A673 (cell line): ENCODE data around the gene AOPEP. TPM values are rescaled to one million over a fixed set of nuclear protein-coding genes. Genes with fewer than 3 reads are reported as not detected.

Experiments
- BruUV-seq: library from RNA; stranded (reverse); fragments of 400-500 nt; replicated peaks from 2 replicates; lab custom pipeline; 2021; lab: Mats Ljungman, UMichigan
- CTCF ChIA-PET: fragments of 300-600 bp; sonication (Branson Sonifier 250); formaldehyde crosslinking; loops from one replicate; lab custom pipeline; 2022; ENCODE audit warnings: antibody characterized with exemption; lab: Charles Lee
- POLR2A ChIA-PET: fragments of 300-600 bp; sonication (Branson Sonifier 250); formaldehyde crosslinking; loops from one replicate; lab custom pipeline; 2022; ENCODE audit warnings: antibody characterized with exemption; ENCODE audit not compliant: low non-redundant PET; lab: Charles Lee
- DNase-seq: peaks from one replicate; pipeline ENCODE4 v3.0.0-alpha.2; 2015; ENCODE audit warnings: low spot score
- H3K27ac ChIP-seq: fragments of 200-600 bp; sonication (generic); 2 replicates; pipeline ENCODE4 v1.5.1; 2016; ENCODE audit warnings: mixed run types, low read depth, mild to moderate bottlenecking, mixed read lengths, antibody characterized with exemption, low read length; ENCODE audit not compliant: poor library complexity, severe bottlenecking
- H3K27me3 ChIP-seq: fragments of 200-600 bp; sonication (generic); replicated peaks from 2 replicates; pipeline ENCODE4 v1.6.1; 2017; ENCODE audit warnings: mixed run types, low read depth, mild to moderate bottlenecking, mixed read lengths, antibody characterized with exemption, low read length; ENCODE audit not compliant: insufficient read depth, poor library complexity
- H3K36me3 ChIP-seq: fragments of 200-600 bp; sonication (generic); 2 replicates; pipeline ENCODE4 v1.6.1; 2016; ENCODE audit warnings: mixed run types, mild to moderate bottlenecking, mixed read lengths, antibody characterized with exemption, low read length; ENCODE audit not compliant: insufficient read depth, poor library complexity, severe bottlenecking
- H3K4me1 ChIP-seq: fragments of 200-600 bp; sonication (generic); 2 replicates; pipeline ENCODE4 v1.6.1; 2017; ENCODE audit warnings: mixed run types, mild to moderate bottlenecking, mixed read lengths, antibody characterized with exemption, low read length; ENCODE audit not compliant: insufficient read depth, poor library complexity, severe bottlenecking
- H3K4me3 ChIP-seq: fragments of 200-600 bp; sonication (generic); 2 replicates; pipeline ENCODE4 v1.5.1; 2016; ENCODE audit warnings: low read depth, mixed run types, mild to moderate bottlenecking, mixed read lengths, low read length; ENCODE audit not compliant: poor library complexity, severe bottlenecking
- H3K9me3 ChIP-seq: fragments of 200-600 bp; sonication (generic); 2 replicates; pipeline ENCODE4 v1.6.1; 2016; ENCODE audit warnings: mixed run types, low read depth, mild to moderate bottlenecking, mixed read lengths, antibody characterized with exemption, low read length; ENCODE audit not compliant: poor library complexity, severe bottlenecking
- EZH2 ChIP-seq: fragments of 200-600 bp; sonication (generic); IDR thresholded peaks from 2 replicates; pipeline ENCODE4 v1.6.1; 2017; ENCODE audit warnings: borderline replicate concordance, low read depth, mild to moderate bottlenecking, mixed read lengths, antibody characterized with exemption, low read length; ENCODE audit not compliant: poor library complexity, severe bottlenecking
- intact Hi-C: fragments of 100-400 bp; cut with micrococcal nuclease; formaldehyde crosslinking; loops from one replicate; pipeline ENCODE4 v1.10.0; 2022; ENCODE audit not compliant: unreplicated experiment
- total RNA-seq: library from RNA; stranded (reverse); gene quantifications from 2 replicates; pipeline ENCODE4 v1.2.3, GENCODE V29; 2021
- TF ChIP-seq, protein P1 (sequence below): fragments of 300-800, 200-600 bp; sonication (generic); conservative IDR thresholded peaks from 2 replicates; pipeline ENCODE4 v1.5.1; 2017; ENCODE audit warnings: low read depth, mild to moderate bottlenecking, antibody characterized with exemption, low read length, moderate library complexity, mixed read lengths

The AOPEP gene
- total RNA-seq, 1 experiment from 2014 or later, result 17.5 TPM

DNA sequence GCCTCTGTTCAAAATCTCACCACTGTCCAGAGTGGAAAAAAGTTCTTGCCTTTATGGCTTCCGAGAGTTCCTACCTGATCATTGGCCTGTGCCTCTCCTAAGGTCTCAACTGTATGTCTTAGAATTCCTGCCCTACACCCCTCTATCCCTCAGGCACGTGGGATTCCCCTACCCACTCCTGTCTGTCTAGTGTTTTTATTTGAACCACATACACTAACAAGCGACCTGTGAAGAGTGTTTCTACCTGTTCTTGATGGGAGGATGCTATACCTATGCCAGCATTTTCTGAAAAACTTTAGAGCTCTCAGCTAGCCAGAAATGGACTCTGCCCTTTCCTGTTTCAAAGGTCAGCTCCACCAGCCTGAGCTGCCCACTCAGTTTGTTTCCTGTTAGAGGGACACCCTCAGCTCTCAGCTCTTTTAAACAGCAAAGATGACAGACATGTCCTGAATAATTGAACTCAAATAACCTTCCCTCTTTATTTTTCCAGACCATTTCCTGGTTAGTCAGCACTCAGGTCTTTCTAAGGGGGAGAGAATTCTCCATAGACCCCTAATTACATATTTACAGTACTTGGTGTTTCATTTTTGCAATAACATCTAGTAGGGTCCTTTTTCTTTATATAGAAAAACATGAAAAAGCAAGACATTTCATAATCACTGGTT lies 214.8 kb downstream of the AOPEP start:
- TF ChIP-seq, protein P1, sequence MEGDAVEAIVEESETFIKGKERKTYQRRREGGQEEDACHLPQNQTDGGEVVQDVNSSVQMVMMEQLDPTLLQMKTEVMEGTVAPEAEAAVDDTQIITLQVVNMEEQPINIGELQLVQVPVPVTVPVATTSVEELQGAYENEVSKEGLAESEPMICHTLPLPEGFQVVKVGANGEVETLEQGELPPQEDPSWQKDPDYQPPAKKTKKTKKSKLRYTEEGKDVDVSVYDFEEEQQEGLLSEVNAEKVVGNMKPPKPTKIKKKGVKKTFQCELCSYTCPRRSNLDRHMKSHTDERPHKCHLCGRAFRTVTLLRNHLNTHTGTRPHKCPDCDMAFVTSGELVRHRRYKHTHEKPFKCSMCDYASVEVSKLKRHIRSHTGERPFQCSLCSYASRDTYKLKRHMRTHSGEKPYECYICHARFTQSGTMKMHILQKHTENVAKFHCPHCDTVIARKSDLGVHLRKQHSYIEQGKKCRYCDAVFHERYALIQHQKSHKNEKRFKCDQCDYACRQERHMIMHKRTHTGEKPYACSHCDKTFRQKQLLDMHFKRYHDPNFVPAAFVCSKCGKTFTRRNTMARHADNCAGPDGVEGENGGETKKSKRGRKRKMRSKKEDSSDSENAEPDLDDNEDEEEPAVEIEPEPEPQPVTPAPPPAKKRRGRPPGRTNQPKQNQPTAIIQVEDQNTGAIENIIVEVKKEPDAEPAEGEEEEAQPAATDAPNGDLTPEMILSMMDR, result no peak
- DNase-seq, result no peak
- no TSS peak for BruUV-seq
- CTCF ChIA-PET, result no interaction called here
- Histone ChIP-seq H3K4me3 (no peak overlapping the region), H3K27me3 (no peaks in the 10 kb centered on the region), H3K9me3 (no peaks in the 10 kb centered on the region), H3K4me1 (peaks cover 14% of the 10 kb centered on the region), H3K36me3 (no peaks in the 10 kb centered on the region), H3K27ac (no peak overlapping the region)
- POLR2A ChIA-PET, result interaction anchor here (0.6 kb wide), 1 partner anchor 106 kb away, joined by 3 read pairs; no protein-coding TSS in a partner anchor
- intact Hi-C loops, result no loop called here

DNA sequence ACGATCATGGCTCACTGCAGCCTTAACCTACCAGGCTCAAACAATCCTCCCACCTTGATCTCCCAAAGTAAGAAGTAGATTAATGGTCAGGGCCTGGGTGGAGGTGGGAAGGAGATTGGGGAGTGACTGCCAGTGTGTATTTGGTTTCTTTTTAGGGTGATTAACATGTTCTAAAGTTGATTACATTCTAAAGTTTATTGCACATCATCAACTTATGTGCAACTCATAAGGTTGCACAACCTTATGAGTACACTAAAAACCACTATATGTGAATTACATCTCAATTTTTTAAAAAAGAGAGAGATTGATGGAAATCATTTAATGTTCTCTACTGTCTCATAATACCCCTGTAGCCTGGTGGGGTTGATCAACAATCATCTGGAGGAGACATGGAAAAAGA lies 218.1 kb downstream of the AOPEP start:
- ChIA-PET CTCF (no interaction called here), POLR2A (no interaction called here)
- no peaks in the 10 kb centered on the region for H3K27me3 ChIP-seq
- BruUV-seq, result no TSS peak
- H3K4me1 ChIP-seq, result peaks cover 5% of the 10 kb centered on the region
- TF ChIP-seq, protein P1, result no peak
- TF ChIP-seq EZH2, result no peak
- H3K36me3 ChIP-seq, result no peaks in the 10 kb centered on the region
- no peak for DNase-seq
- intact Hi-C loops, result no loop called here
- no peak overlapping the region for H3K4me3 ChIP-seq
- H3K9me3 ChIP-seq, result no peaks in the 10 kb centered on the region
- H3K27ac ChIP-seq, result no peak overlapping the region

DNA sequence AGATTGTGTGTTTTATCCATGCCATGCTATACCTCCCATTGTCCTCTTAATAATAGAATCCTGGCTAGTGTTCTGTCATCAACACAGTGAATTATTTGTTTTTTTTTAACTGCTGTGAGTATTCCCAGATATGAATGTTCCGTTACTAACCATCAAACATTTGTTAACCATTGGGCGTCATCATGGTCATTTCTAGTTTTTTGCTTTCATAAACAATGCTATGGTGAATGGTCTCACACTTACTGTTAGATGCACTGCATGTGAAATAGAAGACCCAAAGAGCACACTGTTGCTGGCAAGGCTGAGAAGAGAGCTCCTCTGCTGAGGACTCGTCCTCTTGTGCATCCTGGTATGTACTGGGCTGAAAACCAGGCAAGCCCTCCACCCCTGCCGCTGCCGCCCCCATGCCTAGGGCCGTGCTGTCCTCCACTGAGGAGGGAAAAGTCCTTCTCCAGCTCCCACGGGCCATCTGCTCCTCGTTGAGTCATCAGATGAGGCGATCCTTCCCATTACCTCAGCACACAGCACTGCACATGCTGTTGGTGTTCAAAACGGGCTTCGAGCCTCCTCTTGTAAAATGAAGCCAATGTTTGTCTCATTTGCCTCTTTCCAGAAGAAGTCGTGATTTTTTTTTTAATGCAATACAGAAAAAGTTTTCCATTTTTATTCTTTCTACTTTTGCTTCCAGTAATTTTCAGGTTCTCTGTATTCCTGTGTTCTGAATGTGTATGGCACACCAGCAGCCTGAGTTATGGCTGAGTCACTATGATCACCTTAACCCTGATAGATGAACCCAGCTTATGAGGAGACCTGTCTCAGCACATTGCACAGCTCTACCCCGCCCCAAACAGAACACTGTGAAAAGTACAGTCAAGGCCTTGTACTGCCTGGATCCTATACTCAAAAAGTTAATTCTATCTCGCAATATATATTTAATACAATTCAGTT lies 219.0 kb downstream of the AOPEP start:
- ChIA-PET CTCF (interaction anchor here (0.6 kb wide), 1 partner anchor 257 kb away, joined by 3 read pairs; no protein-coding TSS in a partner anchor), POLR2A (no interaction called here)
- intact Hi-C loops, result no loop called here
- no peaks in the 10 kb centered on the region for H3K9me3 ChIP-seq
- DNase-seq, result peak; percentile 19
- peaks cover 5% of the 10 kb centered on the region for H3K4me1 ChIP-seq
- no peak overlapping the region for H3K4me3 ChIP-seq
- TF ChIP-seq, protein P1, result no peak
- no peak for TF ChIP-seq EZH2
- no peaks in the 10 kb centered on the region for H3K36me3 ChIP-seq
- BruUV-seq, result no TSS peak
- H3K27ac ChIP-seq, result no peak overlapping the region
- no peaks in the 10 kb centered on the region for H3K27me3 ChIP-seq
